Psoas muscle (tissue), 8 donors: Measurements from ENCODE around the gene MYO1E. TPM values are rescaled to one million over a fixed set of nuclear protein-coding genes. Genes with fewer than 3 reads are reported as not detected.
A peak's percentile ranks its signal among the peaks of the same experiment; 100 is the strongest.

Experiments used
- ATAC-seq, 4 donors: fragments of 200-7000 bp; cut with Tn5 transposase; one replicate each; pipeline ENCODE4 v1.9.1; 2020; ENCODE audit warnings: moderate library complexity in 3 of 4, mild to moderate bottlenecking in 2 of 4
- DNase-seq, 2 donors: peaks; one replicate each; pipeline ENCODE4 v3.0.0-alpha.2; 2020
- H3K27ac ChIP-seq: fragments of 200-600 bp; one replicate; pipeline ENCODE4 v1.8.0; 2022
- H3K27me3 ChIP-seq, 3 donors: fragments of 200-600 bp in 1 of 3; one replicate each; pipeline versions ENCODE4 v1.6.1 to v1.8.0; 2013 to 2022; ENCODE audit warnings: low read length in 2 of 3, mild to moderate bottlenecking in 2 of 3, moderate library complexity in 1 of 3; ENCODE audit not compliant: insufficient read depth in 3 of 3
- H3K36me3 ChIP-seq, 2 donors: fragments of 200-600 bp in 1 of 2; one replicate each; pipeline versions ENCODE4 v1.6.1 to v1.8.0; 2013 to 2022; ENCODE audit warnings: low read depth in 1 of 2, mild to moderate bottlenecking in 1 of 2, moderate library complexity in 1 of 2; ENCODE audit not compliant: insufficient read depth in 1 of 2
- H3K4me1 ChIP-seq: fragments of 200-600 bp; one replicate; pipeline ENCODE4 v1.8.0; 2022
- H3K4me3 ChIP-seq: fragments of 200-600 bp; one replicate; pipeline ENCODE4 v1.8.0; 2022; ENCODE audit warnings: mild to moderate bottlenecking
- H3K9me3 ChIP-seq: fragments of 200-600 bp; one replicate; pipeline ENCODE4 v1.8.0; 2022
- CTCF ChIP-seq: fragments of 200-600 bp; IDR thresholded peaks from one replicate; pipeline ENCODE4 v1.8.0; 2022; ENCODE audit warnings: antibody characterized with exemption
- WGBS, 3 donors: extraction: QIAGEN DNeasy Blood & Tissue Kit; methylation state at CpG; one replicate each; pipeline versions ENCODE4 v1.1.6 to v1.1.7; 2013; 5-methylcytosine and 5-hydroxymethylcytosine counted together
- intact Hi-C, 2 donors: fragments of 100-400 bp; cut with DNase I; formaldehyde crosslinking; loops; one replicate each; pipeline versions ENCODE4 v1.11.0 to v1.14.2; 2022
- polyA plus RNA-seq, 3 donors: library from polyadenylated mRNA; stranded (reverse); fragments of 200-250 nt; gene quantifications; one replicate each; pipeline ENCODE4 v1.2.3, GENCODE V29; 2013
- total RNA-seq, 4 donors: library from RNA; stranded (reverse); fragmentation: NEBNext Ultra II Directional in 2 of 4; extraction: Animal tissue kit (Norgen Biotek cat#: 25700) in 2 of 4; gene quantifications; one replicate each; pipeline versions ENCODE4 v1.2.1 to v1.2.4, GENCODE V29; 2021 to 2023
- donor health status: healthy with polysubstance abuse.
- donor health status: DM: no; HTN: no; CAD: no; lungs with moderate emphysema.
- donor health status: Bipolar disorder and iron deficiency.
- donor health status: healthy.
- donor health status: DM: yes; HTN: yes; CAD: no.
- donor health status: DM: no; HTN: no; CAD: no.
- donor health status: DM: no; HTN: no; CAD: no.
- donor health status: DM: yes; HTN: yes; CAD: no.

Gene MYO1E
- total and polyA plus RNA-seq, 7 donors = 10.0 to 53.7 (median 26.3) TPM

- intact Hi-C loops = no loop called here
- Histone ChIP-seq H3K4me1 (peaks cover 4% of the 10 kb centered on the region), H3K4me3 (no peak overlapping the region), H3K36me3 (peaks cover under 1 to 2% of the 10 kb centered on the region in 2 donors), H3K27me3 (no peaks in the 10 kb centered on the region), H3K9me3 (no peaks in the 10 kb centered on the region), H3K27ac (no peak overlapping the region)
- 97 to 100% (median 100%) methylated on average over 1 of the region's 1 CpG for WGBS, 3 donors
- DNase-seq (no peak), ATAC-seq (no peak)
- no peak for TF ChIP-seq CTCF
Observed at GRCh38 chr15:59236394-59236793, 136.3 kb downstream of the MYO1E start.

GRCh38 chr15:59232476-59232875 is 140.2 kb downstream of the MYO1E start:
- intact Hi-C loops = no loop called here
- 41 to 57% (median 47%) methylated on average over 1 of the region's 1 CpG for WGBS, 3 donors
- Histone ChIP-seq H3K4me3 (no peak overlapping the region), H3K4me1 (peaks cover 3% of the 10 kb centered on the region), H3K27me3 (no peaks in the 10 kb centered on the region), H3K36me3 (peaks cover 0 to 13% of the 10 kb centered on the region in 2 donors), H3K27ac (peak overlapping the region; percentile 19), H3K9me3 (no peaks in the 10 kb centered on the region)
- ATAC-seq (peak in 3 of 4 donors; percentile 48 to 55 (median 53)), DNase-seq (no peak)
- no peak for TF ChIP-seq CTCF

- no peaks in the 10 kb centered on the region for H3K9me3 ChIP-seq
- no peaks in the 10 kb centered on the region for H3K4me1 ChIP-seq
- 75 to 82% (median 78%) methylated on average over 2 of the region's 2 CpGs for WGBS, 3 donors
- peaks cover 2 to 15% of the 10 kb centered on the region in 2 donors for H3K36me3 ChIP-seq
- H3K27me3 ChIP-seq = no peaks in the 10 kb centered on the region
- no peak for TF ChIP-seq CTCF
- ATAC-seq = no peak
- intact Hi-C loops = no loop called here
- H3K27ac ChIP-seq = no peak overlapping the region
- no peak for DNase-seq
- no peak overlapping the region for H3K4me3 ChIP-seq
Observed at GRCh38 chr15:59230531-59231055, 142.1 kb downstream of the MYO1E start.

GRCh38 chr15:59229453-59229852 is 143.2 kb downstream of the MYO1E start:
- 76 to 87% (median 82%) methylated on average over 3 of the region's 3 CpGs for WGBS, 3 donors
- intact Hi-C loops = no loop called here
- no peaks in the 10 kb centered on the region for H3K9me3 ChIP-seq

More at GRCh38 chr15:59229453-59229852, 143.2 kb downstream of the MYO1E start:
- Histone ChIP-seq H3K27ac (no peak overlapping the region), H3K36me3 (peaks cover 2 to 22% of the 10 kb centered on the region in 2 donors), H3K4me1 (no peaks in the 10 kb centered on the region), H3K27me3 (no peaks in the 10 kb centered on the region), H3K4me3 (no peak overlapping the region)
- no peak for DNase-seq
- TF ChIP-seq CTCF = no peak
- ATAC-seq = no peak
